ENCODE data around the gene RCOR1.

RCOR1 gene

GRCh38 chr14:102779084-102779462, 186.6 kb downstream of the RCOR1 start:
- no peak for DNase-seq

DNA sequence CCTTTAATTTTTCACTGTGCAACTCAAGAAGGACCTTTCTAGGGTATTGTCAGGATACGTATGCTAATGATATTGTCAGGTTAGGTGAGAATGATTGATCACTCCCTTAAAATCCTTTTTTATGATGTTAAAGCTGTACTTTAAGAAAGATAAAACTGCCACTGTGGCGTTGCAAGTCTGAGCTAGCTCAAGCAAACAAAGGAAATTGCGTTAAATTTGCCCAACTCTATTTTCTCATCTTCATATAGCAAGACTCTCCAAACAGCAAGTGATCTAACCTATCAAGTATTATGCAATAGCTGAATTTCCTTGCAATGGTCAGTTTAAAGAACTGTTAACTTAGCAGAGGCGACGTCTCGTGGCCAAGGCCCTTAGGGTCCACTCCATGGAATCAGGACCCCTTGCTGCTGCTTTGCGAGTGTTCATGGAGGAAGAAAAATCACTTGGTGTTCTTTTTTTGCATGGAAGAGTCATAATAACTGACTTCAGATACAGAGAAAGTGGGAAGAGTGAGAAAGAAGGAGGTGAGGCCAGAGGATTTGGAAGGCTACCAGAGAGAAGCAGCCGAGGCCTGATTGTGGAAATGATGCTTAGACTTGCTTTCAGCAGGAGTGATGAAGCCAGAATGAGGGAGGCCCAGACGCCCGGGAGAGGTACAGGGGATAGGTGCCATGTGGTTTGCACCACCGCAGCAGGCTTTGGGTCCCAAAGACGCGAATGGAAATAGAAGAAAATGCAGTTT, 187.3 kb downstream of the RCOR1 start:
- DNase-seq = no peak

Measured in NCI-H1105 treated with DMSO at 0.1 percent for 48 hours (cell line).